Retinal pigment epithelial cell (primary cell): Measurements from ENCODE around the gene PDE9A.

Experiments
- DNase-seq: peaks from one replicate; pipeline ENCODE4 v3.0.0-alpha.2; 2010; ENCODE audit warnings: low read depth
- H3K4me3 ChIP-seq: 2 replicates; pipeline ENCODE4 v1.5.1; 2011; ENCODE audit warnings: mild to moderate bottlenecking, low read length, control low read depth, moderate library complexity
- CTCF ChIP-seq: conservative IDR thresholded peaks from 2 replicates; pipeline ENCODE4 v1.5.1; 2011; ENCODE audit warnings: low read depth, low read length, control low read depth, inconsistent platforms

PDE9A gene

GRCh38 chr21:42781971-42782722, 128.7 kb downstream of the PDE9A start:
- TF ChIP-seq CTCF = no peak
- no peak overlapping the region for H3K4me3 ChIP-seq
- DNase-seq = no peak

GRCh38 chr21:42782723-42783242, 129.4 kb downstream of the PDE9A start:
- TF ChIP-seq CTCF = no peak
- no peak overlapping the region for H3K4me3 ChIP-seq
- DNase-seq = no peak

GRCh38 chr21:42784276-42784675, 130.9 kb downstream of the PDE9A start:
- DNase-seq = no peak
- TF ChIP-seq CTCF = no peak
- no peak overlapping the region for H3K4me3 ChIP-seq

GRCh38 chr21:42784896-42785451, 131.6 kb downstream of the PDE9A start:
- TF ChIP-seq CTCF = no peak
- H3K4me3 ChIP-seq = no peak overlapping the region
- DNase-seq = no peak

GRCh38 chr21:42785666-42786427, 132.4 kb downstream of the PDE9A start:
- DNase-seq = no peak
- H3K4me3 ChIP-seq = no peak overlapping the region
- TF ChIP-seq CTCF = no peak

- no peak overlapping the region for H3K4me3 ChIP-seq
- TF ChIP-seq CTCF = no peak
- no peak for DNase-seq
These were observed 133.5 kb downstream of the PDE9A start for GRCh38 chr21:42786884-42787283.

- DNase-seq = no peak
- H3K4me3 ChIP-seq = no peak overlapping the region
- TF ChIP-seq CTCF = no peak
These were observed 134.2 kb downstream of the PDE9A start for GRCh38 chr21:42787613-42788012.
